ENCODE data around the gene CDH4.

CDH4 gene

GRCh38 chr20:61690150-61690549 lies 438.1 kb downstream of the CDH4 start:
- Histone ChIP-seq H3K79me2 (ENCODE audit: control insufficient read depth, insufficient read depth, low read length) (no peaks in the 10 kb centered on the region), H3K18ac (ENCODE audit: low read length) (no peak overlapping the region), H3K27ac (ENCODE audit: low read depth, low read length) (no peak overlapping the region), H4K8ac (ENCODE audit: low read depth, low read length) (no peak overlapping the region), H3K56ac (ENCODE audit: low read length) (no peak overlapping the region), H3K27me3 (ENCODE audit: insufficient read depth, low read length, poor library complexity) (no peaks in the 10 kb centered on the region), H2BK120ac (ENCODE audit: low read depth, low read length) (no peak overlapping the region), H3K4me1 (ENCODE audit: control insufficient read depth, low read depth, low read length) (no peaks in the 10 kb centered on the region), H3K23ac (ENCODE audit: low read length) (no peak overlapping the region), H2BK15ac (replicated peaks; ENCODE audit: low read depth) (no peak overlapping the region), H3K79me1 (ENCODE audit: low read length) (no peaks in the 10 kb centered on the region), H4K5ac (ENCODE audit: low read length) (no peak overlapping the region), H3K4ac (ENCODE audit: low read depth, low read length) (no peak overlapping the region), H3K36me3 (ENCODE audit: control insufficient read depth, insufficient read depth, low read length) (no peaks in the 10 kb centered on the region), H2BK5ac (ENCODE audit: low read length) (no peak overlapping the region), H2AK5ac (ENCODE audit: low read length) (no peak overlapping the region), H3K4me2 (ENCODE audit: low read length) (no peak overlapping the region), H3K4me3 (ENCODE audit: low read length) (no peak overlapping the region), H3K9ac (ENCODE audit: low read length) (no peak overlapping the region)
- WGBS (ENCODE audit: extremely low coverage, insufficient coverage, low lambda C conversion rate), result no CpG with 5 or more reads among the region's 7 CpGs
- DNase-seq, result no peak

- Histone ChIP-seq H2BK5ac (ENCODE audit: low read length) (no peak overlapping the region), H2BK120ac (ENCODE audit: low read depth, low read length) (no peak overlapping the region), H3K4me2 (ENCODE audit: low read length) (no peak overlapping the region), H3K4me1 (ENCODE audit: control insufficient read depth, low read depth, low read length) (no peaks in the 10 kb centered on the region), H3K18ac (ENCODE audit: low read length) (no peak overlapping the region), H3K56ac (ENCODE audit: low read length) (no peak overlapping the region), H2AK5ac (ENCODE audit: low read length) (no peak overlapping the region), H3K79me2 (ENCODE audit: control insufficient read depth, insufficient read depth, low read length) (no peaks in the 10 kb centered on the region), H4K5ac (ENCODE audit: low read length) (no peak overlapping the region), H3K27me3 (ENCODE audit: insufficient read depth, low read length, poor library complexity) (no peaks in the 10 kb centered on the region), H3K23ac (ENCODE audit: low read length) (no peak overlapping the region), H2BK15ac (replicated peaks; ENCODE audit: low read depth) (no peak overlapping the region), H3K4me3 (ENCODE audit: low read length) (no peak overlapping the region), H4K8ac (ENCODE audit: low read depth, low read length) (no peak overlapping the region), H3K4ac (ENCODE audit: low read depth, low read length) (no peak overlapping the region), H3K36me3 (ENCODE audit: control insufficient read depth, insufficient read depth, low read length) (no peaks in the 10 kb centered on the region), H3K27ac (ENCODE audit: low read depth, low read length) (no peak overlapping the region), H3K9ac (ENCODE audit: low read length) (no peak overlapping the region), H3K79me1 (ENCODE audit: low read length) (no peaks in the 10 kb centered on the region)
- WGBS (ENCODE audit: extremely low coverage, insufficient coverage, low lambda C conversion rate), result no CpG with 5 or more reads among the region's 16 CpGs
- no peak for DNase-seq
Measured at GRCh38 chr20:61690993-61691838, 439.2 kb downstream of the CDH4 start.

DNA sequence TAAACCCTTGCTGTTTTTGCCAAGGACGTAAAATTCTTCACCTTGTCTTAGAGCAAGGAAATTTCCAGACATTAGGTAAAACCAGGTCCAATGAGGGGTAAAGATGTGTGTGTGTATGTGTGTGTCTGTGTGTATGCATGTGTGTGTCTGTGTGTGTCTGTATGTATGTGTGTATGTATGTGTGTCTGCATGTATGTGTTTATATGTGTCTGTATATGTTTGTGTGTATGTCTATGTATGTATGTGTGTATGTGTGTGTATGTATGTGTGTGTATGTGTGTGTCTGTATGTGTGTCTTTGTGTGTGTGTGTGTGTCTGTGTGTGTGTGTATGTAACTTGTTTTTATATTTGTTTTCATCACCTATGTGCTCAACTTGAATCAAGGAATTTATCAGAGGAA lies 439.9 kb downstream of the CDH4 start:
- no peak overlapping the region for H3K27ac ChIP-seq (ENCODE audit: low read depth, low read length)
- WGBS (ENCODE audit: extremely low coverage, insufficient coverage, low lambda C conversion rate), result no CpG with 5 or more reads among the region's 1 CpG
- no peak overlapping the region for H4K8ac ChIP-seq (ENCODE audit: low read depth, low read length)
- H3K27me3 ChIP-seq (ENCODE audit: insufficient read depth, low read length, poor library complexity), result no peaks in the 10 kb centered on the region
- no peak overlapping the region for H2BK120ac ChIP-seq (ENCODE audit: low read depth, low read length)
- H3K4me2 ChIP-seq (ENCODE audit: low read length), result no peak overlapping the region
- H4K5ac ChIP-seq (ENCODE audit: low read length), result no peak overlapping the region
- H3K79me2 ChIP-seq (ENCODE audit: control insufficient read depth, insufficient read depth, low read length), result no peaks in the 10 kb centered on the region
- no peak for DNase-seq
- H2BK15ac ChIP-seq (replicated peaks; ENCODE audit: low read depth), result no peak overlapping the region
- H2BK5ac ChIP-seq (ENCODE audit: low read length), result no peak overlapping the region
- no peak overlapping the region for H2AK5ac ChIP-seq (ENCODE audit: low read length)
- H3K4me1 ChIP-seq (ENCODE audit: control insufficient read depth, low read depth, low read length), result no peaks in the 10 kb centered on the region
- H3K23ac ChIP-seq (ENCODE audit: low read length), result no peak overlapping the region
- no peak overlapping the region for H3K56ac ChIP-seq (ENCODE audit: low read length)
- no peaks in the 10 kb centered on the region for H3K36me3 ChIP-seq (ENCODE audit: control insufficient read depth, insufficient read depth, low read length)
- H3K4me3 ChIP-seq (ENCODE audit: low read length), result no peak overlapping the region
- H3K18ac ChIP-seq (ENCODE audit: low read length), result no peak overlapping the region
- no peak overlapping the region for H3K4ac ChIP-seq (ENCODE audit: low read depth, low read length)
- no peaks in the 10 kb centered on the region for H3K79me1 ChIP-seq (ENCODE audit: low read length)
- H3K9ac ChIP-seq (ENCODE audit: low read length), result no peak overlapping the region

DNA sequence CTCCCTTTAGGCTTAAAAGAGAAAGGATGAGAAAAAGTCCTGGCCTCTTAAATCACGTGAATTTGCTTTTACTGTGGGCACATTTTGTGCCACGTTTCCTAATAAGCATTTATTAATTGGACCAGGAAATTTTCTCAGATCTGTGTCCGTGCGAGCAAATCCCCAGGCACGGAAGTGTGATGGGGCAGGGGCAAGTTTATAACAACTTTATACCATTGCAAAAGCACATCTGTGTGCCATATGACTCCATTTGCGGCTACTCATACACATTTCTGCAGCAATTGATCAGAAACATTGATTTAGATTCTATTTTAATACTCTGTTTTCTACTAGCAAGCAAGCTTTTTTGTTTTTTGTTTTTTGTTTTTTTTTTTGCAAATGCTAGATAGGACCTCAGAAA lies 440.4 kb downstream of the CDH4 start:
- H2AK5ac ChIP-seq (ENCODE audit: low read length), result no peak overlapping the region
- no peak overlapping the region for H3K27ac ChIP-seq (ENCODE audit: low read depth, low read length)
- H2BK120ac ChIP-seq (ENCODE audit: low read depth, low read length), result no peak overlapping the region
- no peak overlapping the region for H3K18ac ChIP-seq (ENCODE audit: low read length)
- no peak overlapping the region for H3K4ac ChIP-seq (ENCODE audit: low read depth, low read length)
- H2BK15ac ChIP-seq (replicated peaks; ENCODE audit: low read depth), result no peak overlapping the region
- H3K36me3 ChIP-seq (ENCODE audit: control insufficient read depth, insufficient read depth, low read length), result no peaks in the 10 kb centered on the region
- no CpG with 5 or more reads among the region's 6 CpGs for WGBS (ENCODE audit: extremely low coverage, insufficient coverage, low lambda C conversion rate)
- no peak for DNase-seq
- H3K79me1 ChIP-seq (ENCODE audit: low read length), result no peaks in the 10 kb centered on the region
- H3K9ac ChIP-seq (ENCODE audit: low read length), result no peak overlapping the region
- H2BK5ac ChIP-seq (ENCODE audit: low read length), result no peak overlapping the region
- H4K5ac ChIP-seq (ENCODE audit: low read length), result no peak overlapping the region
- no peaks in the 10 kb centered on the region for H3K4me1 ChIP-seq (ENCODE audit: control insufficient read depth, low read depth, low read length)
- no peak overlapping the region for H3K4me3 ChIP-seq (ENCODE audit: low read length)
- H3K4me2 ChIP-seq (ENCODE audit: low read length), result no peak overlapping the region
- no peak overlapping the region for H3K23ac ChIP-seq (ENCODE audit: low read length)
- H3K79me2 ChIP-seq (ENCODE audit: control insufficient read depth, insufficient read depth, low read length), result no peaks in the 10 kb centered on the region
- H4K8ac ChIP-seq (ENCODE audit: low read depth, low read length), result no peak overlapping the region
- no peaks in the 10 kb centered on the region for H3K27me3 ChIP-seq (ENCODE audit: insufficient read depth, low read length, poor library complexity)
- no peak overlapping the region for H3K56ac ChIP-seq (ENCODE audit: low read length)

GRCh38 chr20:61693055-61693600 lies 441.1 kb downstream of the CDH4 start:
- DNase-seq, result no peak
- Histone ChIP-seq H2BK120ac (ENCODE audit: low read depth, low read length) (no peak overlapping the region), H3K9ac (ENCODE audit: low read length) (no peak overlapping the region), H3K56ac (ENCODE audit: low read length) (no peak overlapping the region), H3K79me1 (ENCODE audit: low read length) (no peaks in the 10 kb centered on the region), H3K4me2 (ENCODE audit: low read length) (no peak overlapping the region), H3K4me1 (ENCODE audit: control insufficient read depth, low read depth, low read length) (no peaks in the 10 kb centered on the region), H4K5ac (ENCODE audit: low read length) (no peak overlapping the region), H3K4me3 (ENCODE audit: low read length) (no peak overlapping the region), H2AK5ac (ENCODE audit: low read length) (no peak overlapping the region), H3K27me3 (ENCODE audit: insufficient read depth, low read length, poor library complexity) (no peaks in the 10 kb centered on the region), H3K4ac (ENCODE audit: low read depth, low read length) (no peak overlapping the region), H2BK15ac (replicated peaks; ENCODE audit: low read depth) (no peak overlapping the region), H3K79me2 (ENCODE audit: control insufficient read depth, insufficient read depth, low read length) (no peaks in the 10 kb centered on the region), H4K8ac (ENCODE audit: low read depth, low read length) (no peak overlapping the region), H3K23ac (ENCODE audit: low read length) (no peak overlapping the region), H2BK5ac (ENCODE audit: low read length) (no peak overlapping the region), H3K27ac (ENCODE audit: low read depth, low read length) (no peak overlapping the region), H3K36me3 (ENCODE audit: control insufficient read depth, insufficient read depth, low read length) (no peaks in the 10 kb centered on the region), H3K18ac (ENCODE audit: low read length) (no peak overlapping the region)
- no CpG with 5 or more reads among the region's 12 CpGs for WGBS (ENCODE audit: extremely low coverage, insufficient coverage, low lambda C conversion rate)

All from mesendoderm (in vitro differentiated cells).